Caco-2 (cell line): ENCODE results near the gene UQCC2. TPM values are rescaled to one million over a fixed set of nuclear protein-coding genes. Genes with fewer than 3 reads are reported as not detected.
A peak's percentile ranks its signal among the peaks of the same experiment; 100 is the strongest.

ENCODE experiments used
- BruUV-seq: library from RNA; stranded (reverse); fragments of 400-500 nt; replicated peaks from 2 replicates; lab custom pipeline; 2021; lab: Mats Ljungman, UMichigan
- CTCF ChIA-PET: fragments of 300-600 bp; sonication (Branson Sonifier 250); formaldehyde crosslinking; loops from one replicate; lab custom pipeline; 2022; ENCODE audit warnings: antibody characterized with exemption; lab: Charles Lee
- POLR2A ChIA-PET: fragments of 300-600 bp; sonication (Branson Sonifier 250); formaldehyde crosslinking; loops from one replicate; lab custom pipeline; 2022; ENCODE audit warnings: antibody characterized with exemption; lab: Charles Lee
- DNase-seq, 2 experiments: peaks; one replicate each; pipeline versions ENCODE4 v3.0.0 to v3.0.0-alpha.2; 2020 to 2022
- H3K27me3 ChIP-seq: replicated peaks from 2 replicates; pipeline ENCODE4 v1.6.0; 2011; ENCODE audit warnings: low read length; ENCODE audit not compliant: control insufficient read depth, insufficient read depth
- H3K36me3 ChIP-seq: 2 replicates; pipeline ENCODE4 v1.5.1; 2011; ENCODE audit warnings: low read length; ENCODE audit not compliant: control insufficient read depth, insufficient read depth
- H3K4me1 ChIP-seq: fragments of 250-450 bp; sonication (Bioruptor Pico); 2 replicates; pipeline ENCODE4 v1.5.1; 2020; ENCODE audit warnings: mild to moderate bottlenecking
- H3K4me3 ChIP-seq: 2 replicates; pipeline ENCODE4 v1.5.1; 2011; ENCODE audit warnings: low read depth, mild to moderate bottlenecking, control low read depth, low read length
- H3K9me3 ChIP-seq: fragments of 250-450 bp; sonication (Bioruptor Pico); 2 replicates; pipeline ENCODE4 v1.5.1; 2020; ENCODE audit warnings: mild to moderate bottlenecking, moderate library complexity
- H3K27ac Mint-ChIP-seq: one replicate; pipeline ENCODE4 v1.8.0; 2022; ENCODE audit warnings: mixed read lengths; ENCODE audit not compliant: unreplicated experiment
- H3K27me3 Mint-ChIP-seq: one replicate; pipeline ENCODE4 v1.8.0; 2022; ENCODE audit warnings: mixed read lengths; ENCODE audit not compliant: insufficient read depth, unreplicated experiment
- H3K36me3 Mint-ChIP-seq: one replicate; pipeline ENCODE4 v1.8.0; 2022; ENCODE audit warnings: mild to moderate bottlenecking, mixed read lengths; ENCODE audit not compliant: insufficient read depth, unreplicated experiment
- H3K4me1 Mint-ChIP-seq: one replicate; pipeline ENCODE4 v1.8.0; 2022; ENCODE audit warnings: low read depth, mixed read lengths; ENCODE audit not compliant: unreplicated experiment
- H3K4me3 Mint-ChIP-seq: one replicate; pipeline ENCODE4 v1.8.0; 2022; ENCODE audit warnings: mild to moderate bottlenecking, moderate library complexity, mixed read lengths; ENCODE audit not compliant: unreplicated experiment
- H3K9me3 Mint-ChIP-seq: one replicate; pipeline ENCODE4 v1.8.0; 2022; ENCODE audit warnings: mixed read lengths; ENCODE audit not compliant: unreplicated experiment
- intact Hi-C: fragments of 100-400 bp; cut with micrococcal nuclease; formaldehyde crosslinking; loops from one replicate; pipeline ENCODE4 v1.10.0; 2022; ENCODE audit not compliant: unreplicated experiment
- total RNA-seq: library from RNA; stranded (reverse); gene quantifications from 2 replicates; pipeline ENCODE4 v1.2.3, GENCODE V29; 2022
- TF ChIP-seq, protein P1 (sequence below), 2 experiments: fragments of 200-600 bp in 1 of 2; IDR thresholded peaks; 1 replicate in 1 of 2; 2 replicates in 1 of 2; pipeline versions ENCODE4 v1.5.1 to v1.8.0; 2011 to 2022; ENCODE audit warnings: antibody characterized with exemption in 1 of 2, control low read depth in 1 of 2, inconsistent platforms in 1 of 2, low read depth in 1 of 2, low read length in 1 of 2, mild to moderate bottlenecking in 1 of 2, moderate library complexity in 1 of 2; ENCODE audit not compliant: insufficient read depth in 1 of 2, severe bottlenecking in 1 of 2, unreplicated experiment in 1 of 2

UQCC2 gene
- total RNA-seq, 1 experiment from 2014 or later: 122 TPM

DNA sequence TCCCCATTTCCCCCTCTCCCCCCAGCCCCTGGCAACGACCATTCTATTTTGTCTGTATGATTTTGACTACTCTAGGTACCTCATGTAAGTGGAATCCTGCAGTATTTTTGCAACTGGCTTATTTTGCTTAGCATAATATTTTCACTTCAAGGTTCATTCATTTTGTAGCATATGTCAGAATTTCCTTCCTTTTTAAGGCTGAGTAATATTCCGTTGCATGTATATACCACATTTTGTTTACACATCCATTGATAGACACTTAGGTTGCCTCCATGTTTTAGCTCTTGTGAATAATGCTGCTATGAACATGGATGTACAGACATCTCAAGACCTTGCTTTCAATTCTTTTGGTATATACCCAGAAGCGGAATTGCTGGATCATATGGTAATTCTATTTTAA is 1.4 kb upstream of the UQCC2 start:
- Mint-ChIP-seq H3K27me3 (no peaks in the 10 kb centered on the region), H3K4me1 (peaks cover 19% of the 10 kb centered on the region), H3K9me3 (no peaks in the 10 kb centered on the region), H3K36me3 (peaks cover 31% of the 10 kb centered on the region), H3K27ac (no peak overlapping the region), H3K4me3 (no peak overlapping the region)
- POLR2A ChIA-PET: no interaction called here
- Histone ChIP-seq H3K27me3 (no peaks in the 10 kb centered on the region), H3K4me3 (no peak overlapping the region), H3K9me3 (no peaks in the 10 kb centered on the region), H3K36me3 (no peaks in the 10 kb centered on the region; the same call in none of the 2 replicates), H3K4me1 (peaks cover 23% of the 10 kb centered on the region)
- no peak for DNase-seq
- CTCF ChIA-PET: no interaction called here
- no TSS peak for BruUV-seq
- TF ChIP-seq, protein P1, sequence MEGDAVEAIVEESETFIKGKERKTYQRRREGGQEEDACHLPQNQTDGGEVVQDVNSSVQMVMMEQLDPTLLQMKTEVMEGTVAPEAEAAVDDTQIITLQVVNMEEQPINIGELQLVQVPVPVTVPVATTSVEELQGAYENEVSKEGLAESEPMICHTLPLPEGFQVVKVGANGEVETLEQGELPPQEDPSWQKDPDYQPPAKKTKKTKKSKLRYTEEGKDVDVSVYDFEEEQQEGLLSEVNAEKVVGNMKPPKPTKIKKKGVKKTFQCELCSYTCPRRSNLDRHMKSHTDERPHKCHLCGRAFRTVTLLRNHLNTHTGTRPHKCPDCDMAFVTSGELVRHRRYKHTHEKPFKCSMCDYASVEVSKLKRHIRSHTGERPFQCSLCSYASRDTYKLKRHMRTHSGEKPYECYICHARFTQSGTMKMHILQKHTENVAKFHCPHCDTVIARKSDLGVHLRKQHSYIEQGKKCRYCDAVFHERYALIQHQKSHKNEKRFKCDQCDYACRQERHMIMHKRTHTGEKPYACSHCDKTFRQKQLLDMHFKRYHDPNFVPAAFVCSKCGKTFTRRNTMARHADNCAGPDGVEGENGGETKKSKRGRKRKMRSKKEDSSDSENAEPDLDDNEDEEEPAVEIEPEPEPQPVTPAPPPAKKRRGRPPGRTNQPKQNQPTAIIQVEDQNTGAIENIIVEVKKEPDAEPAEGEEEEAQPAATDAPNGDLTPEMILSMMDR (IDR thresholded peaks at IDR 0.05; ENCODE audit: insufficient read depth in 1 of 2, low read depth in 1 of 2, low read length in 1 of 2, severe bottlenecking in 1 of 2, unreplicated experiment in 1 of 2): no peak
- intact Hi-C loops: no loop called here

DNA sequence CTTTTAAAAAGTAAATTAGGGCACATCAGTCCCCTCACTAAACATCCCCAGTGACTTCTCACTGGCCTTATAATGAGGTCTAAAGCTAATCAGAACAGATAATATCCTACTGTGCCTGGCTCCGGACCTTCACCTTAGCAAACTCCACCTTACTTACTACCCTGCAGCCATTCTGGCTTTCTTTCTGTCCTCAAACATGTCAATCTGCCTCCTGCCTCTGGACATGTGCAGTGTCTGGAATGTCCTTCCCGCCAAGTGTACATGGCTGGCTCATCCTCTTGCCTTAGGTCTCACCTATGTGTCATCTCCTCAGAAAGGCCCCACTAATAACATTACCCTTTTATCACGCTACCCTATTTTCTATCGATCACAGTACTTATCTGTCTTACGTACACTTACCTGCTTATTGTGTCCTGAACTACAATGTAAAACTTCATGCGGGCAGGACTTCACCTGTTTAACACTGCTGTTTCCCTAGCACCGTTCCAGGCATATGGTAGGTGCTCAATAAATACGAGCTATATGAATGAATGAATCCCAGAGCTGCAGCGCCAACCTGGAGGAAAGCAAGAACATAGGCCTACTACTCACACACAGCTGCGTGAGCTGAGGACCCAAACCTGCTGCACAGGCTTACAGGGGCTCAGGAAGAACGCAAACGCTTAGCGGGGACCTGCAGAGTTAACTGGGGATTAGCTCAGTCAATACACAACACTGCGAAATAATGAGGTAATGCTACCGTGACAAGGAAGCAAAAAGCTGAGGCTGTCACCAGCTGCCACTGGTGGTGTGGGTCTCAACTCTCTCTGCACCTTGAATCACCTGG is 991 bp downstream of the UQCC2 start:
- no peaks in the 10 kb centered on the region for H3K9me3 Mint-ChIP-seq
- CTCF ChIA-PET: interaction anchor here (0.6 to 2.0 kb wide), 14 partner anchors 9 to 256 kb away, joined by 3 to 40 read pairs (median 8); partner anchors contain the start of gene ZBTB9
- intact Hi-C loops: loop anchor here (1.0 kb wide), 3 partner anchors 34 to 78 kb away; no protein-coding TSS in a partner anchor
- H3K36me3 Mint-ChIP-seq: peaks cover 37% of the 10 kb centered on the region
- H3K4me1 Mint-ChIP-seq: peaks cover 18% of the 10 kb centered on the region
- Histone ChIP-seq H3K27me3 (no peaks in the 10 kb centered on the region), H3K4me1 (peaks cover 10% of the 10 kb centered on the region), H3K36me3 (no peaks in the 10 kb centered on the region; the same call in none of the 2 replicates), H3K9me3 (no peaks in the 10 kb centered on the region), H3K4me3 (peak overlapping the region; percentile 68)
- no TSS peak for BruUV-seq
- peak overlapping the region; percentile 93 for H3K4me3 Mint-ChIP-seq
- peak in 1 of 2 experiments; percentile 41 for DNase-seq
- POLR2A ChIA-PET: interaction anchor here (0.5 to 1.9 kb wide), 11 partner anchors 12 to 739 kb away, joined by 3 to 15 read pairs (median 4); partner anchors contain the start of genes LEMD2 and ZBTB9
- H3K27me3 Mint-ChIP-seq: no peaks in the 10 kb centered on the region
- H3K27ac Mint-ChIP-seq: peak overlapping the region; percentile 100
- TF ChIP-seq, protein P1 (IDR thresholded peaks at IDR 0.05; ENCODE audit: insufficient read depth in 1 of 2, low read depth in 1 of 2, low read length in 1 of 2, severe bottlenecking in 1 of 2, unreplicated experiment in 1 of 2): no peak

DNA sequence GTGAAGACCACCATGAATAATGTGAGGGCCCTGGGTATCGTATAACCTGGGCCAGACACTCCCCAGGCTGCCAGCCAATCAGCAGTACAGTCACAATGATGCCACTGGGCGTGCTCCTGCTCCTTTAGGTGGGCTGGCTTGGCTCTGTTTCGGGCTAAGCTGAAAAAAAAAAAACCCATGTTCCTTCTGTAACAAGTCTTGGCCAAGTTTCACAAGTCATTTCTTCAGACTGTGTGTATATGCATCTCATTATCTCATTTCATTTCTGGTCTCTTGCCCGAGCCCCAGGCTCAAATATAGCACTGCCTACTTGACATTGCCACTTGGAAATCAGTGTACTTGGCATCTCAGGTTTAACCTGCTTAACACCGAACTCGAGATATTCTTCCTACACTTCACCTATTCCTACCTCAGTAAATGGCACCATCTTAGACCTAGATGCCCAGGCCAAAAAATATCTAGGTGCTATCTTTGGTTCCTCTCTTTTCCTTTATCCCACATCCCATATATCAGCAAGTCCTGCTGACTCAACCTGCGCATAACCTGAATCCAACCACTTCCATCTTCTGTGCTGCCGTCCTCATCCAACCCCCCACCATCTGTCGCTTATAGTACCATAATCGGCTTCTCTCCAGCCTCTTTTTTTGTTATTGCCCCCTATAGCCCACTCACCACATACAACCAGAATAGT is 1.8 kb downstream of the UQCC2 start:
- peak overlapping the region; percentile 100 for H3K27ac Mint-ChIP-seq
- H3K27me3 ChIP-seq: no peaks in the 10 kb centered on the region
- no TSS peak for BruUV-seq
- ChIA-PET POLR2A (no interaction called here), CTCF (interaction anchor here (0.7 to 1.1 kb wide), 2 partner anchors 9 to 102 kb away, joined by 3 read pairs; no protein-coding TSS in a partner anchor)
- H3K36me3 ChIP-seq: no peaks in the 10 kb centered on the region; the same call in none of the 2 replicates
- peaks cover 10% of the 10 kb centered on the region for H3K4me1 ChIP-seq
- TF ChIP-seq, protein P1 (IDR thresholded peaks at IDR 0.05; ENCODE audit: insufficient read depth in 1 of 2, low read depth in 1 of 2, low read length in 1 of 2, severe bottlenecking in 1 of 2, unreplicated experiment in 1 of 2): no peak
- no peak for DNase-seq
- no peak overlapping the region for H3K4me3 ChIP-seq
- peaks cover 44% of the 10 kb centered on the region for H3K36me3 Mint-ChIP-seq
- H3K4me3 Mint-ChIP-seq: peak overlapping the region; percentile 93
- H3K27me3 Mint-ChIP-seq: no peaks in the 10 kb centered on the region
- H3K9me3 ChIP-seq: no peaks in the 10 kb centered on the region
- peaks cover 18% of the 10 kb centered on the region for H3K4me1 Mint-ChIP-seq
- intact Hi-C loops: no loop called here
- no peaks in the 10 kb centered on the region for H3K9me3 Mint-ChIP-seq
